Peyer's patch (tissue), 4 donors: ENCODE measurements around the gene DPP3. TPM values are rescaled to one million over a fixed set of nuclear protein-coding genes. Genes with fewer than 3 reads are reported as not detected.
"Not testable (repeated sequence)": the region's sequence is repeated elsewhere in the genome, so short reads cannot be mapped to it uniquely, and the experiment has no call there.

Experiments used
- DNase-seq, 3 donors: peaks; one replicate each; pipeline ENCODE4 v3.0.0-alpha.2; 2017 to 2019
- H3K27ac ChIP-seq, 4 donors: fragments of 200-600 bp; sonication (generic); one replicate each; pipeline ENCODE4 v1.5.1; 2016 to 2019
- H3K27me3 ChIP-seq, 2 donors: fragments of 200-600 bp; sonication (generic); one replicate each; pipeline ENCODE4 v1.5.1; 2019
- H3K36me3 ChIP-seq, 3 donors: fragments of 200-600 bp; sonication (generic); one replicate each; pipeline ENCODE4 v1.5.1; 2016 to 2019
- H3K4me1 ChIP-seq, 4 donors: fragments of 200-600 bp; sonication (generic); one replicate each; pipeline ENCODE4 v1.5.1; 2016 to 2019
- H3K4me3 ChIP-seq, 4 donors: fragments of 200-600 bp; sonication (generic); 1 replicate in 3 of 4; 2 replicates in 1 of 4; pipeline ENCODE4 v1.5.1; 2016 to 2019; ENCODE audit warnings: mild to moderate bottlenecking in 1 of 4
- H3K9me3 ChIP-seq, 4 donors: fragments of 200-600 bp; sonication (generic); one replicate each; pipeline ENCODE4 v1.5.1; 2016 to 2019; ENCODE audit warnings: mild to moderate bottlenecking in 1 of 4
- POLR2A ChIP-seq, 2 donors: fragments of 450-650 bp; IDR thresholded peaks; one replicate each; pipeline ENCODE4 v1.5.1; 2017; ENCODE audit warnings: antibody characterized with exemption in 2 of 2, mild to moderate bottlenecking in 2 of 2, moderate library complexity in 2 of 2
- total RNA-seq, 4 donors: library from RNA; depleted of rRNA; stranded (reverse); fragments of >200 nt; gene quantifications; one replicate each; pipeline ENCODE4 v1.1.0, GENCODE V29; 2016
- TF ChIP-seq, protein P1 (sequence below), 6 experiments: fragments of 450-650 bp in 4 of 6; fragments of 200-600 bp in 2 of 6; sonication (generic) in 1 of 6; IDR thresholded peaks; one replicate each; pipeline ENCODE4 v1.5.1; 2017 to 2019; ENCODE audit warnings: antibody characterized with exemption in 6 of 6, mild to moderate bottlenecking in 3 of 6, moderate library complexity in 1 of 6

Gene DPP3, protein sequence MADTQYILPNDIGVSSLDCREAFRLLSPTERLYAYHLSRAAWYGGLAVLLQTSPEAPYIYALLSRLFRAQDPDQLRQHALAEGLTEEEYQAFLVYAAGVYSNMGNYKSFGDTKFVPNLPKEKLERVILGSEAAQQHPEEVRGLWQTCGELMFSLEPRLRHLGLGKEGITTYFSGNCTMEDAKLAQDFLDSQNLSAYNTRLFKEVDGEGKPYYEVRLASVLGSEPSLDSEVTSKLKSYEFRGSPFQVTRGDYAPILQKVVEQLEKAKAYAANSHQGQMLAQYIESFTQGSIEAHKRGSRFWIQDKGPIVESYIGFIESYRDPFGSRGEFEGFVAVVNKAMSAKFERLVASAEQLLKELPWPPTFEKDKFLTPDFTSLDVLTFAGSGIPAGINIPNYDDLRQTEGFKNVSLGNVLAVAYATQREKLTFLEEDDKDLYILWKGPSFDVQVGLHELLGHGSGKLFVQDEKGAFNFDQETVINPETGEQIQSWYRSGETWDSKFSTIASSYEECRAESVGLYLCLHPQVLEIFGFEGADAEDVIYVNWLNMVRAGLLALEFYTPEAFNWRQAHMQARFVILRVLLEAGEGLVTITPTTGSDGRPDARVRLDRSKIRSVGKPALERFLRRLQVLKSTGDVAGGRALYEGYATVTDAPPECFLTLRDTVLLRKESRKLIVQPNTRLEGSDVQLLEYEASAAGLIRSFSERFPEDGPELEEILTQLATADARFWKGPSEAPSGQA
- total RNA-seq = 10 to 100 TPM; 58.3 to 66.8 (median 63.2) TPM

DNA sequence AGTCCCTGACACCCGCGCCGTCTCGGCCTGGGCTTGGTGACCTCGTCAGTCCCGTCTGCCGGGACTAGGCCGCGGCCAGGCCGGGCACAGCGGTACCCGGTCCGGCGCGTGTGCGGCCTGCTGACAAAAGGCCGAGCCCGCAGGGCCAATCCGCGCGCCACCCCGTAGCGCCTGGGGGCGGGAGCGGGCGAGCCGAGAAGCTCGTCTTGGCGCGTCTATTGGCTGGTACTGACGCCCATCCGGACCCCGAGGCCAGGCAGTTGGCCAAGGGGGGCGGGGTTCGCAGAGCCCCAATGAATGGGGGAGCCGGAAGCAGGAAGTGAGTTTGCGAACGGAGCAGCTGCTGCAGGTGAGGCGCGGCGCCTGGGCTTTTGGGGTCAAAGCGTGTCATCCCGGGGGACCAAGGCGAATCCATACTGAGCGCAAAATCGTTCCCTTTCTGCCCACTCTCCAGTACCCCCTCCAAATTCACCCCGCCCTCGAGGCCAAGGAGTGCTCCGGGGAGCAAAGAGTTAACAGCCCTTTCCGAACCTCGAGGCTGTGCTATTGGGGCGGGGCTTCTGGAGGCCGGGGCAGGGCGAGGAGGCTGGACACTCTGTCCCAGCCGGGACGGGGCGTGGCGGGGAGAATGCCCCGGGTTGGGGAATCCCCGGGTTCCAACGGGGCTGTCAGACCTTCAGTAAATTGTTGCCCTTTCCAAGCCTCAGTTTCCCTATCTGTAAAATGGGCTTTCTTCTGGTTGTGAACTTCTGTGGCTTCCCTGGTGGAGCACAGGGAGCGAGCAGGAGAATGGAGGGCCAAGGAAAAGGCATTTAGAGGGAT is at the start of gene DPP3:
Gene DPP3 (plus strand): TSS at position 318 of the 822 bp plus-strand sequence. CDS start 1,767 bp downstream, outside the sequence.
- Histone ChIP-seq H3K4me3 (peak within 1 kb of the TSS; percentile 66 to 84 (median 71)), H3K36me3 (peaks cover 0 to 5% (median 0%) of the 10 kb centered on the region in 3 donors), H3K9me3 (no peaks in the 10 kb centered on the region), H3K27me3 (no peaks in the 10 kb centered on the region), H3K27ac (peak within 1 kb of the TSS; percentile 82 to 96 (median 90)), H3K4me1 (peaks cover 0 to 8% (median 3%) of the 10 kb centered on the region in 4 donors)
- TF ChIP-seq POLR2A (IDR thresholded peaks at IDR 0.05) = peak; percentile 95 to 96
- TF ChIP-seq, protein P1, sequence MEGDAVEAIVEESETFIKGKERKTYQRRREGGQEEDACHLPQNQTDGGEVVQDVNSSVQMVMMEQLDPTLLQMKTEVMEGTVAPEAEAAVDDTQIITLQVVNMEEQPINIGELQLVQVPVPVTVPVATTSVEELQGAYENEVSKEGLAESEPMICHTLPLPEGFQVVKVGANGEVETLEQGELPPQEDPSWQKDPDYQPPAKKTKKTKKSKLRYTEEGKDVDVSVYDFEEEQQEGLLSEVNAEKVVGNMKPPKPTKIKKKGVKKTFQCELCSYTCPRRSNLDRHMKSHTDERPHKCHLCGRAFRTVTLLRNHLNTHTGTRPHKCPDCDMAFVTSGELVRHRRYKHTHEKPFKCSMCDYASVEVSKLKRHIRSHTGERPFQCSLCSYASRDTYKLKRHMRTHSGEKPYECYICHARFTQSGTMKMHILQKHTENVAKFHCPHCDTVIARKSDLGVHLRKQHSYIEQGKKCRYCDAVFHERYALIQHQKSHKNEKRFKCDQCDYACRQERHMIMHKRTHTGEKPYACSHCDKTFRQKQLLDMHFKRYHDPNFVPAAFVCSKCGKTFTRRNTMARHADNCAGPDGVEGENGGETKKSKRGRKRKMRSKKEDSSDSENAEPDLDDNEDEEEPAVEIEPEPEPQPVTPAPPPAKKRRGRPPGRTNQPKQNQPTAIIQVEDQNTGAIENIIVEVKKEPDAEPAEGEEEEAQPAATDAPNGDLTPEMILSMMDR (IDR thresholded peaks at IDR 0.05) = peak in 1 of 6 experiments; percentile 3
- DNase-seq = peak; percentile 96 to 99 (median 99)

DNA sequence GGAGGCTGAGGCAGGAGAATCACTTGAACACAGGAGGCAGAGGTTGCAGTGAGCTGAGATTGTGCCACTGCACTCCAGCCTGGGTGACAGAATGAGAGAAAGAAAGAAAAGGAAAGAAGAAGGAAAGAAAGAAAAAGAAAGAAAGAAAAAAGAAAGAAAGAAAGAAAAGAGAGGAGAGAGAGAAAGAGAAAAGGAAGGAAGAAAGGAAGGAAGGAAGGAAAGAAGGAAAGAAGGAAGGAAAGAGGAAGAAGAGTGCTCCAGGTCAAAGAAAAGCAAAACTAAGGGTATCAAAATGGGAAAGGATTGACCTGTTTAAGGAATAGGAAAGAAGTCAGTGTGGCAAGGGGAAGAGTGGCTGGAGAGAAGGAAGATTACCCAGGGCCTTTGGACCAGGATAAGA is 48.9 kb upstream of the DPP3 start:
- not testable (repeated sequence) for H3K27ac ChIP-seq, H3K4me3 ChIP-seq, H3K9me3 ChIP-seq, DNase-seq, H3K27me3 ChIP-seq, H3K4me1 ChIP-seq
- peaks cover 0 to 23% (median 0%) of the 10 kb centered on the region in 3 donors for H3K36me3 ChIP-seq

DNA sequence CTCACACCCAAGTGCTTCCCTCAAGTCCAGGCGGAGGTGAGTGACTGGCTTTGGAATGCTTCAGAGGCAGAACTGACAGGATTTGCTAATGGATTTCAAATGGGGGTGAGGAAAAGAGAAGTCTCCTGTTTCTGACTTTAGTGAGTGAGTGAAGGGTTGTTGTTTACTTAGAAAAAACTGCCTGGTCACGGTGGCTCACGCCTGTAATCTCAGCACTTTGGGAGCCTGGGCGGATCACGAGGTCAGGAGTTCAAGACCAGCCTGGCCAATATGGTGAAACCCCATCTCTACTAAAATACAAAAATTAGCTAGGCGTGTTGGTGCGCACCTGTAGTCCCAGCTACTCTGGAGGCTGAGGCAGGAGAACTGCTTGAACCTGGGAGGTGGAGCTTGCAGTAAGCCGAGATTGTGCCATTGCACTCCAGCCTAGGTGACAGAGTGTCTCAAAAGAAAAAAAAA is 48.3 kb upstream of the DPP3 start:
- not testable (repeated sequence) for H3K27ac ChIP-seq, H3K9me3 ChIP-seq, H3K4me3 ChIP-seq, DNase-seq, H3K27me3 ChIP-seq, H3K4me1 ChIP-seq
- peaks cover 0 to 26% (median 0%) of the 10 kb centered on the region in 3 donors for H3K36me3 ChIP-seq

DNA sequence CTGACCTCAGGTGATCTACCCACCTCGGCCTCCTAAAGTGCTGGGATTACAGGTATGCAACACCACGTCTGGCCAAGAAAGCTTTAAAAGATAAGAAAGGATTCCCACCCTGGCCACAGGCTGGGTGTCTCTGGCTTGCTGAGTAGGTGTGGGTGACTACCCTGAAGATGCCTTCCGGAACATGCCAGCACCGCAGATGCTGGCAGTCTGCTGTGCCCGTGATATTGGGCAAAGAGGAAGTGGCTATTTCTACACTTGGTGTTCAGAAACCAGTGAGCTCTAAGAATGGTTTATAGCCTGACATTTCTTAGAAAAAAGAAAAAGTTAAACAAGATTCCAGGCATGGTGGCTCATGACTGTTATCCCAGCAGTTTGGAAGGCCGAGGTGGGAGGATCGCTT is 47.6 kb upstream of the DPP3 start:
- H3K9me3 ChIP-seq = no peaks in the 10 kb centered on the region
- no peak overlapping the region for H3K4me3 ChIP-seq
- no peak for DNase-seq
- H3K36me3 ChIP-seq = peaks cover 0 to 26% (median 0%) of the 10 kb centered on the region in 3 donors
- TF ChIP-seq, protein P1 (IDR thresholded peaks at IDR 0.05) = no peak
- TF ChIP-seq POLR2A (IDR thresholded peaks at IDR 0.05) = no peak
- H3K27me3 ChIP-seq = no peaks in the 10 kb centered on the region
- peaks cover 0 to 5% (median 0%) of the 10 kb centered on the region in 4 donors for H3K4me1 ChIP-seq
- no peak overlapping the region for H3K27ac ChIP-seq

DNA sequence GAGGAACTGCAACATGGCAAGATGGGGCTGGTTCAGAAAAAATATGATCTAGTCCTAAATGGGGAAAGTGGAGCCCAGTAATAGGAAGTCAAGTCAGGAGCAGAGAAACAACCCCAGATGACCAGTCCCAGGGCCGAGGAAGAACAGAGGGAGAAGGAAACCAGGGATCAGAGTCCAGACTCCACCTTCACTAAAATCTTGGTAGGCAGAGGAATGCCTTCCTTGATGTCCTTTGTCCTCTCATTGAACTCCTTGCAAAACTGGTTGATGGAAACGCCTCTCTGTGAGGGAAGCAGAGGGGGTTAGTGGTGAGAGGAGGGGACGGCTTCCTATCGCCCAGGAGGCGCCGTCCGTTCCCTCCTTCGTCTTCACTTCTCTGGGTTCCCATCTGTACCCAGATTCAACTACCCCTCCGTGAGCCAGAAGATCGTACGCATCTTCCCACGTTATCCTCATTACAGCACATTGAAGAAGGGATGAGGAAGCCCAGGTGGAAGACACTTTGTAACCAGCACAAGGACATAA is 42.2 kb upstream of the DPP3 start:
- TF ChIP-seq POLR2A (IDR thresholded peaks at IDR 0.05) = no peak
- TF ChIP-seq, protein P1 (IDR thresholded peaks at IDR 0.05) = no peak
- peaks cover 0 to 20% (median 0%) of the 10 kb centered on the region in 3 donors for H3K36me3 ChIP-seq

More for the DNA sequence above, 42.2 kb upstream of the DPP3 start:
- H3K4me3 ChIP-seq = peak overlapping the region; percentile 70 to 99 (median 72)
- H3K27me3 ChIP-seq = no peaks in the 10 kb centered on the region
- H3K9me3 ChIP-seq = peaks cover 0 to under 1% (median 0%) of the 10 kb centered on the region in 4 donors
- H3K4me1 ChIP-seq = peaks cover 0 to 12% (median 0%) of the 10 kb centered on the region in 4 donors
- DNase-seq = no peak
- H3K27ac ChIP-seq = peak overlapping the region; percentile 81 to 88 (median 85)
